DMS79 treated with DMSO at 0.1 percent for 48 hours (cell line): Measurements from ENCODE around the gene PPP1R3G.
"Not testable (repeated sequence)": the region's sequence is repeated elsewhere in the genome, so short reads cannot be mapped to it uniquely, and the experiment has no call there.

ENCODE experiments used
- DNase-seq: peaks from one replicate; lab custom pipeline; 2025; lab: John Stamatoyannopoulos, UW

The PPP1R3G gene

DNA sequence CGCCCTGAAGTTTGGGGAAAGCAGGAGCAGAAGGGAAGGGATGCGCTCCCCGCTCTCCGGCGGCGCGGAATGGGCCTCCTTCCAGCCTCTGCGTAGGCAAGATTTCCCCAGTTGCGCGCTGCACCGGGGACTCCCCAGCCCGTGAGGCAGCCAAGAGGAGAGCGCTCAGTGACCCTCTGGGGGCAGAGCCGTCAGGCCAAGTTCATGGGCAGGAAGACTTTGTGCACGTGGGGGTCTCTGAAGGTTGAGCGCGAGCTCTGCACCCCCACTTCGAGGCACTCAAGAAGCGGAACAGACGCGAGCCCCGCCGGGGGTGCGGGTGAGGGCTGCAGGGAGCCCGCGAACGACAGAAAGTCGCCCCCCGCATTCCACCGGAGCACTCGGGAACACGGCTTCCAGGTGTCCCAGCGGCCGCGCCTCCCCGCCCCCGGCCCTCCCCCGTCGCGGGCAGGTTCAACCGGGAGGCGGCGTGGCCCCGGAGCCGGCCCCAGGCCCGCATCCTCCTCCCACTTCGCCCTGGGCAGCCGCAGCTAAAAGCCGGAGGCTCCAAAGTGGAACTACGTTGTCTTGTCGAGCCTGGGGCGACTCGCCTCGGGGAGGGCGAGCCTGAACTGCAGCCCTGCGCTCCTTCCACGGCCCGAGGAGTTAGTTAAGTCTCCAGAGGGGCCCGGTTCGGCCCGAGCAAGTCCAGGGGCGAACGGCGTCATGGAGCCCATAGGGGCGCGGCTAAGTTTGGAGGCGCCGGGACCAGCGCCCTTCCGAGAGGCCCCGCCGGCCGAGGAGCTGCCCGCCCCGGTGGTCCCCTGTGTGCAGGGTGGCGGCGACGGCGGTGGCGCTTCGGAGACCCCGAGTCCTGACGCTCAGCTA lies at the start of gene PPP1R3G:
PPP1R3G (plus strand) TSS at position 561 of the 867 bp plus-strand sequence; CDS start at position 706, 145 bp downstream.
- no peak for DNase-seq

DNA sequence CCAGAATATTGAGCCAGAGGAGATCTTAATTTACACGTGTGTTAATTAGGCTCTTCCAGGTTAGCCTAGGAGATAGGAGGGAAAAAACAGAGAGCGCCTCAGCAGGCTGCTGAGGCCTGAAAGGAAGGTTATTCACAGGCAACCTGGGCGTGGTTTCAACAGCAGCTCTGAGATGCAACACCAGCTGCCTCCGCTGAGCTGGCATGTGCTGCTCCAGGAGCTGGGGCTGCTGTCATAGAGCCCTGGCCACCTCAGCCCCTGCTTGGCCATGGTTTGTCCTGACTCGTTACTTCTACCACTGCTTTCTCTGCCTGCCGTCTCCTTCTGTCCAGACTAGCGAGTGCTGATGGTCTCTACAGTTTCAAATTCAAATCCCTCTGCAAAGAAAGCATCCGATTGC lies 48.9 kb upstream of the PPP1R3G start:
- peak; percentile 2 for DNase-seq

DNA sequence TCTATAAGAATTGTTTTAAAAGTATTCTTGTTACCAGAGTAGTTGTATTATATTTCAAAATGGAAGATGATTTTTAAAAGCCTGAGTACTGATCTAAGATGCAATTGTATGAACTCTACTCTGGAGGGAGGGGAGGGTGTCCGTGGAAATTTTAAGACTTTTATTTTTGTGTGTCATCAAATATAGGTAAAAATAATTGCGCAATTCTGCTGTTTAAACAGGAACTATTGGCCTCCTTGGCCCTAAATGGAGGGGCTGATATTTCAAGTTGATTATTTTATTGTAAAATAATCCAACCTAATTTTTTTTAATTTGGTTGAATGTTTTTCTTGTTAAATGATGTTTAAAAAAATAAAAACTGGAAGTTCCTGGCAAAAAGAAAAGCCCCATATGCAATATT lies 43.2 kb upstream of the PPP1R3G start:
- no peak for DNase-seq

DNA sequence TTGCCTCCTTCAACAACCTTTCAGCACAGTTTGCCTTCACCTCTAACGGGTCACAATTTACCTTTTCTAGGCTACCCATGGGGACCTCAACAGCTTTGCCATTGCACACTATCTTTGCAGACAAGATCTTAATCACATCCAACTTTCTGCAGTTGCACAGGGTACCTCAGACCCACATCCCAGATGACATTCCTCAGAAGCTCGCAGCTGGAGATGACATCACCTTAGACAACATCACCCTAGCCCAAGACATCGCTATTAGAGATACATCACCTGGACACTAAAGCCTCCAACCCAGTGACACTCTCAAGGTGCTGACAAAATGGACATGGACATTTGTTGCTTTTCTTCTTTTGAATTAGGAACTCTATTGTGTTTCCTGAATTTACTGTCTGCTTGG lies 42.7 kb upstream of the PPP1R3G start:
- no peak for DNase-seq

DNA sequence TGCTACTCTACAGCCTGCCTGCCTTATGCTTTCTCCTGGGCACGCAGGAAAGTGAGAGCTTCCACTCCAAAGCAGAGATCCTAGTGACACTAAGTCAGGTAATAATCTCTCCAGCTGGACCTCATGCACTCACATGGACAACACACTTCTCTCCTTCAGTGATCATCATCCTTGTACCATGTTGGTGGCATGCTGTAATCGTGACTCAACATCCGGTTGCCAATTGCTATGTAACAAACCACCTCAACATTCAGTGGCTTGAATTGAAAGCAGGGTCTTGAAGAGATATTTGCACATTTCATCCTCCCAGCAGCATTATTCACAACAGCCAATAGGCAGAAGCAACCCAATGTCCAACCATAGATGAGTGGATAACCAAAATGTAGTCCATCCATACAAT lies 40.3 kb upstream of the PPP1R3G start:
- no peak for DNase-seq

DNA sequence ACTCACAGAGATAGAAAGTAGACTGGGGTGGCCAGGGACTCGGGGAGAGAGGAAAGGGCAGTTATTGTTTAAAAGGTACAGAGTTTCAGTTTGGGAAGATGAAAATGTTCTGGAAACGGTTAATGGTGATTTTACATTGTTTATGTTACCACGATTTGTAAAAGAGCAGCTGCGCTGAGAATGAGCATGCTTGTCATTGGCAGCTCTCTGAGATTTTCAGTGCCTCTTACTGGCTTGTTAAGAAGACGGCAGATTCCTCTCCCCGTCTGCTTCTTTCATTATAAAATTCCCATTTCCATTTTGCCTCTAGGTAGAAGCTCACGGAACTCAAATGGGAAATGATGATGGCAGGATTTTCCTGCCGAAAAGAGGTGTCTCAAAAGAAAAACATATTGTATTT lies 39.7 kb upstream of the PPP1R3G start:
- DNase-seq = no peak

DNA sequence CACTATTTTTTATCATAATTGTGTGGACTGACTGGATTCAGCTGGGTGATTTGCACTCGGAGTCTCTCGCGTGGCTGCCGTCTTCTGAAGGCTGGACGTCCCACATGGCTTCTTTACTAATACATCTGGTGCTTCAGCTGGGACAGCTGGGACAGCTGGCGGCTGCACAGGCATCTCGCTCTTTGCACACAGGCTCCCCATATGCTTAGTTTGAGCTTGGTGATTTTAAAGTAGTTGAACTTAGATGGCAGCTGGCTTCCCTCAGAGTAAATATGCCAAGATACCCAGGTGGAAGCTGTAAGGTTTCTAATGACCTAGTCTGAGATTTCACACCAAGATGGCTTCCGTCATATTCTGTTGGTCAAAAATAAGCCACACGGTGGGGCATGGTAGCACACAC lies 38.7 kb upstream of the PPP1R3G start:
- DNase-seq = no peak

DNA sequence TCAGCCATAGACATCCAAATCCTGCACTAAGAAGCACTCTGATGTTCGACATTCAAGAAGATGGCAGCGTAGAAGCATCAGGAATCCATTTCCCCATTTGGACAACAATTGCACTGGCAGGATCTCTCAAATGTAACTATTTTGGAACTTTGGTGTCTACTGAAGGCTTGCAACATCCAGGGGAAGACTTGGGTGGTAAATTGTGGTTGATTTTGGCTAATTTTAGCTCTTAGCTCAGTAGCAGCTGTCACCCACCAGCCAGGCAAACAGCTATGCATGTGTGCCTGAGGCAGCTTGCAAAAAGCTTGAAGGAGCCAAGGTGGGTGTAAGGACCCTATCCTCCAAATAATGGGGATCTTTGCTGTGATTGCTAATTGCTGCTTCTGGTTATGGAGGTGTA lies 35.1 kb upstream of the PPP1R3G start:
- DNase-seq = no peak

DNA sequence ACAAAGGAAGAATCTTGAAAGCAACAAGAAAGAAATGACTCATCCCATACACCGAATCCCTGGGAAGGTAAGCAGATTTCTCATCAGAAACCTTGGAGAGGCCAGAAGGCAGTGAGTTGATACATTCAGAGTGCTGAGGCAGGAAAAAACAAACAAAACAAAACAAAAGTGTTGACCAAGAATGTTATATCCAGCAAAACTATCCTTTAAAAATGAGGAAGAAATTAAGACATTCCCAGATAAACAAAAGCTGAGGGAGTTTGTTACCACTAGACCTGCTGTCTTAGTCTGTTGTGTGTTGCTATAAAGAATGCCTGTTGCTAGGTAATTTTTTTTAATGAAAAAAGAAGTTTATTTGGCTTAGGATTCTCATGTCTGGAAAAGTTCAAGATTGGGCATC lies 33.7 kb upstream of the PPP1R3G start:
- DNase-seq = no peak

DNA sequence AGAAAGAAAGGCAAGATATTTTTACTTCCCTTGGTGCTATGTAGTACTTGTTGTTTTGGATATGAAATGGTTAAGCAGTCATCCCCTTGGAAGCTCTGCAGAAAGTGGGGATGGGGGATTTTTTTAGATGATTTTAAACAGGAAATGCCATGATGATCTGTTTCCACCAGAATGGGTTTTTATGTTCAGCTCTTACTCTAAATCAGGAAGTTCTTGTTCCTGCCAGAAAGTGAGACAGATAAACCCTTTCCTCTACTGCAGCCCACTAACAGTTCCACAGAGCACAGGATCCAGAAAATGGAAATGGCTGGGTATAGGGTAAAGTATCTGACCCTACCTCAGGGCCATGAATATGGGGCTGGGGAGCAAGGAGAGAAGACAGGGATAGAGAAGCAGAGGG lies 32.1 kb upstream of the PPP1R3G start:
- DNase-seq = no peak

DNA sequence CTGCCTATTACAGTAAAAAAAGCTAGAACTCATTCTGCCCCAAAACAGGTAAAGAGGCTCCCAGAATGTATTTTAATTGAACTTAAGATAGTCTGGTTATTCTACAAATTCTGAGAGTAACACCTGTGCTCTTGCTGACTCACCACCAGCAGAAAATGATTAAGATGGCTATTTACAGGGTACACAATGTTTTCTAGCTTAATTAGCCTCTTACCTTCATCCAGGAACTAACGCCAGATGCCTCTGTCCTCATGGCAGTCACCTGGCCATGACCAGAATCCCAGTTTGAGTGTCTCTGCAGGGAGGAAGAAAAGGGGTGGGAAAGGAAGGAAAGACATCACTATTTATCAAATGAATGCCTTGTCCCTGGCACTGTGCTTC lies 31.3 kb upstream of the PPP1R3G start:
- DNase-seq = no peak

DNA sequence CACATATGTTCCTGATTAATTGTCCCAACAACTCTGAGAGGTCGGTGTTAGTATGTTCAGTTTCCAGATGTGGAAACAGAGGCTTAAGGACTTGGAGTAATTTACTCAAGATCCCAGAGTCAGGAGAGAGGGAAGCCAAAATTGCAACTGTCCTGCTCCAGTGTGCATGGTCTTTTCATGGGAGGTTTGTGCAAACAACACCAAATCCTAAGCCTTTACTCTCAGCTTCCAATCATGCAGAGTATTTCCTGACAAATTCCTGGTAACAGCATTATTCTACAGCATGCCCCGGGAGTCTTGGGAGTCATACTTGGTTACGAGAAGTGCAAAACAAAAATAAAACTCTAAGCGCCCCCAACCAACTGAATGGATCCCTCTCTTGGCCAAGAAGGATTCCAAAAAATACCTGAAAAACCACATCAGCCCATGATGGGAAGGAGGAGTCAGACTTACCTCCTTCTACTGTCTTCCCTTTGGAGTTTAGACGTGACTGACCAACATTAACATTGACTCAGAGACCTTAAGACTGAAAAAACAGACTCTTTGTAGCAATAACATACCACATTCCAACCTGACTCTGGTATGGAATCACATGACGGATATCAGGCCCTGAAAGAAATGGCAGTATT lies 30.8 kb upstream of the PPP1R3G start:
- DNase-seq = no peak

DNA sequence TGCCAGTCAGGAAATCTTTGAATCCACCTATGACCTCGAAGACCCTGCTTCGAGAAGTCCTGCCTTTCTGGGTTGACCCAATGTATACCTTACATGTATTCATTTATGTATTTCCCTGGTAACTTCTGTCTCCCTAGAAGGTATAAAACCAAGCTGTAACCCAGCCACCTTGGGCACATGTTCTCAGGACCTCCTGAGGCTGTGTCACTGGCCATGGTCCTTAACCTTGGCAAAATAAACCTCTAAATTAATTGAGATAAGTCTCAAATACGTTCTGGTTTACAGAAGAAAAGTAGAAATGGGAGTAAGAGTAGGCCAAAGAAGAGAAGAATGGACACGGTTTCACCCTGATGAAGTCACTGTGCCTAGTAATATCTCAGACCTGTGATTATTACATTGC lies 30.0 kb upstream of the PPP1R3G start:
- DNase-seq = no peak

DNA sequence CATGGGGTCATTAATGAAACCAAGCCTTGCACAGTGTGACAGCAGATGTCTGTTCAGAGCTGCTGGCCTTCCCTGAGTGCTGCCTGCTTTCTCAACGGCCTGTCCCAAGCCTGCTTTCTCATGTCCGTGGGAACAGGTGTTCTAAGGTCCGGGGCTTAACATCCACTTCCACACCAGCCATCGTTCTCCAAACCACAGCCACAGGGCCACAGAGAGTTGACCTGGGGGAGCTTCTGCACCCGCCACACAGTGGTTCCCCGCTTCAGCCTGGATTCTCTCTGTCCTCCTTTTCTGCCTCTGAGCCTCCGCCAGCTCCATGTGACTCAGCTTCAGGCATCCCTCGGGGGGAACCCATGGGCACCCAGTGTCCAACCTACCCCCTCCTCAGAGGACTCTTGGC lies 26.9 kb upstream of the PPP1R3G start:
- DNase-seq = no peak

DNA sequence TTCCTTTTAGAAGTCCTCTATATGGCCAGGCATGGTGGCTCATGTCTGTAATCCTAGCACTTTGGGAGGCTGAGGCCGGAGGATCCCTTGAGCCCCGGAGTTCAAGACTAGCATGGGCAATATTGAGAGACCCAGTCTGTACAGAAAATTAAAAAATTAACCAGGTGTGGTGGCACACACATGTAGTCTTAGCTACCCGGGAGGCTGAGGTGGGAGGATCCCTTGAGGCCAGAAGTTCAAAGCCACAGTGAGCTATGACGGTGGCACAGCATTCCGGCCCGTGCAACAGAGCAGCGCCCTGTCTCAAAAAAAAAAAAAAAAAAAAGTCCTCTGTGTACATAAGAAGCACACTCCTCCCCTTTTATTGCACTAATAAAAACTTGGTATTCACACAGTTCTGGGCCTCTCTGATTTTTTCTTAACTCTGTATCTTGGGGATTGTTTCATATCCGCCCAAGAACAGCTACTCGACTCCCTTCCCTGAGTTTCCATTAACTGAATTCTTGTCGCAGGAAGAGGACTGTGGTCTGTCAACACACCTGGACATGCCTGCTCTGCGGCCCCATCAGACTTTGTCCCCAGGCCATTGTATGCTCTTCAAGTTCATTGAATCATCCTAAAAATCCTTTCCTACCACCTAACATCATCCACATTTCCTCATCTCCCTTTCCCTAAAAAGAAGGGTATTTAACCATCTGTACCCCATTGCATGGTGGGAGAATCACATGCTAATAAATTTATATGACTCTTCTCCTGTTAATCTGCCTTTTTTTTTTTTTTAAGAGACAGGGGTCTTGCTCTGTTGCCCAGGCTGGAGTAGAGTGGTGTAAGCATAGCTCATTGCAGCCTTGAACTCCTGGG lies 25.9 kb upstream of the PPP1R3G start:
- no peak for DNase-seq

DNA sequence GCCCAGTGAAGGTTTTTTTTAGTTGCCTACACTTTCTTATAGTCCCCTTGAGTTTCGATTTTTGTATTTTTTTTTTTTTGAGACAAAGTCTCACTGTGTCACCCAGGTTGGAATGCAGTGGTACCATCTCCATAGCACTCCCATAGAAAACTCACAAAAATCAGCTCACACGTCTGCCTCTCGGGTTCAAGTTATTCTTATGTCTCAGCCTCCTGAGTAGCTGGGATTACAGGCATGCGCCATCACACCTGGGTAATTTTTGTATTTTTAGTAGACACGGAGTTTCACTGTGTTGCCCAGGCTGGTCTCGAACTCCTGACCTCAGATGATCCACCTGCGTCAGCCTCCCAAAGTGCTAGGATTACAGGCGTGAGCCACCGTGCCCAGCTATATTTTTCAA lies 24.7 kb upstream of the PPP1R3G start:
- not testable (repeated sequence) for DNase-seq

DNA sequence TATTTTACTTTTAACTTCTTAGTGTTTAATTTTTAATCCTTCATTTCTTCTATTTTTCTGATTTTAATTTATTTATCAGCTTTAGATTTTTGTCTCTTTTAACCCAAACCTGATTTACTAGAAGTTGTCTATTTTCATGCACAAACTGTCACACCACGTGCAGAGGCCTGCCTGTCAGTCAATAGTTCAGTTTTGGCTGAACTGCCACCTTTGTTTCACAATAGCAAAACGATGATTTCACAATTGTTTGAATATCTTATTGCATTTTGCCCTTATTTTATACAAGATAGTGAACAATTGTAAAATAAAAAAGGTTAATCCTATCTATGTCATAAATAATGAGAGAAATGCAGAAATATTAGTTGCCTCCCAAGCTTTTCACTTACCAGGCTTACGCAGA lies 24.0 kb upstream of the PPP1R3G start:
- no peak for DNase-seq

DNA sequence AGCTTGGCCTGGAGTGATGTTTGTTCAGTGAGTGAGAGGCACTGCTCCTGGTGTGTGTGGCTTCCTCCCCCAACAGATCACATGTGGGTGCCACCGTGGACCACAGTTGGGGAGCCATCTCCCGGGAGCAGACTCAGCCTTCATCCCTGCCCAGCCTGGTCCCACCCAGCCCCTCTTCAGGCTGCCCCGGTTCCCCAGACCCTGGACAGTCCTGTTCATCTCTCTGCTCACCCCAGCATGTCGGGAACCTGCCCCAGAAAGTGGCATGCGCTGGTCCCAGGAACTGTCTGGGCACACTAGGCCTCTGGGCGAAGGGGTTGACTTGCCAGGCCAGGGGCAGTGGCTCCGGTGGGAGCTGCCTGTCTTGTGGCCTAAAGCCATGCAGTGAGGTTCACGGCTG lies 21.5 kb upstream of the PPP1R3G start:
- no peak for DNase-seq

DNA sequence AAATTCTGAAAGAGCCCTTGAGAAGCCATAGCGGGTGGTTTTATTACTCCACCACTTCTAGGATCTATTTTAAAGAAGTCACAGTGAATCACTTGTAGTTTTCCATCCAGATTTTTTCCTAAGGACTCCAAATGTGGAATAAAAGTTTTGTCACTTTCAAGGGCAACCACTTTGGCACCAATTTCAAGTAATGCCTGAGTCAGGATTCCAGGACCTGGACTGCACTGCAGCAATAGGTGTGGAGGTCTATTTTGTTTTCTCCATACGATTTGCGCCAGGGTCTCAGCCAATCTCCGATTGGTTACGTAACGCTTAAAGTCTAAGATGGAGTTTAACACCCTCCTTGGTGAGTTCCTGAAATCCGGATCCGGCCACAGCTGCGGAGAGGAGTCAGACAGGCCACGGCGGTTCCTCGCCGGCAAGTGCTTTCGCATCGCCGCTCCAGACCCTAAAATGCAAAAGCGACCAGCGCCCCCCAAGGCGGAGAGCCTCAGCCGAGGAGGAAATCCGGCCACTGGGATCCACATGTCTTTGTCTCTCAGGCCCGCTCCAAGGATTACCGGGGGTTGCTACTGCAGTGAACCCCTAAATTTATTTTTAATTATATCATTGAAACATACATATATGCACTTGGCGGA lies 18.6 kb upstream of the PPP1R3G start:
- DNase-seq = no peak

DNA sequence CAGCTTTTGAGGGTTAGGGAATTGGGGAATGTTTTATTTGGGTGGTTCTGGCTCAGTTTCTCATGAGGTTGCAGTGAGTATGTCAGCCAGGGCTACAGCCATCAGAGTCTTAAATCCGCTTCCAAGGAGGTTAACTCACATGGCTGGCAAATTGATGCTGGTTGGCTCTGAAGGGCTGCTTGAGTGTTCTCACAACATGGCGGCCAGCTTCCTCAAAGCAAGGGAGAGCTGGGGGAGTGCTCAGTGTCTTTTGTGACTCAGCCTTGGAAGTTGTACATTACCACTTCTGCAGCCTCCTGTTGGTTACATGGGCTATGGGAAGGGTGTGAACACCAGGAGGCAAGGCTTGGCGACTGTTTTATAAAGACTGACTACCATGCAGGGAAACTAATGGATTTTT lies 17.8 kb upstream of the PPP1R3G start:
- DNase-seq = no peak

DNA sequence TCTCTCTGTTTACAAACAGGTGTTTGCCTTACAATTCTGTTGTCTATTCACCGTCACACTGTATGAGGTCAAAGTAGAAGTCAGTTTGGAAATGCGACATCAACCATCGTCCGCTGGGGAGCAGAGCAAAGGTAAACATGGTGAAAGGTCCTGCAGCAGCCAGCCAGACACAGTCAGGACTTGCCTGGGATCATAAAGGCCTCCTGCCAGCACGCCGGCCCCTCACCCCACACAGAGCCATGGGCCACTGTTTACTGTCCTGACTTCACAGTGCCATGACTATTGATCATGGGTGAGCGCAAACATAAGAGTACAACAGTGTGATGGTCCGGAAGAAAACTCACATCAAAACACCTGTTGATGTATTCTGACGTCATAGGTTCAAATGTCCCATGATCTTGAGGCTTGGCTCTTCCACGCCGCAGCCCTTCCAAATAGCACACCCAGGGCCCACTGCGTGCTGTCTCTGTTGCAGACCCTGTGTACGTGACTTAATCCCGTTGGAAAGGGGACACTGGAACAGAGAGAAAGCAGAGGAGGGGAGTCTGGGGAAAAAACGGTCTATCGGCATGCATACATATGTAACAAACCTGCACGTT lies 16.9 kb upstream of the PPP1R3G start:
- no peak for DNase-seq

DNA sequence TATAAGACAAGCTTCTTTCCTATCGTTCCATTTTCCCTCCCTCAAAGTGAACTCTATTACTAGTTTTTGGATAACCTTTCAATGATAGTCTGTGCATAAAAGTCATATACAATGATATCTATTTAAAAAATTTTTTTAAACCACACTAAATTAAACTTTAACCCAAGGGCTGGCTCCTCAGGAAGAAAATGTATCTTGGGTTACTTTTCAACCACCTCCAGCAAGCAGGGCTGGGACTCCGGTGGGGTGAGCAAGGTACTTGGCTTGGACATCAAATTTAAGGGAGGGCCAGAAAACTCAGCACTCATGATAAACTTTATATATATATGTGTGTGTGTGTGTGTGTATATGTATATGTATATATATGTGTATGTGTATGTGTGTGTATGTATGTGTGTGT lies 13.9 kb upstream of the PPP1R3G start:
- DNase-seq = no peak
